ENCODE results near the gene HTRA1. TPM values are rescaled to one million over a fixed set of nuclear protein-coding genes. Genes with fewer than 3 reads are reported as not detected.

HTRA1 gene
- total and polyA plus RNA-seq, 2 of the 4 experiments (the other 2 are of a cell fraction), result 28.5 to 108 TPM

- CTCF ChIA-PET, result interaction anchor here (0.6 kb wide), 2 partner anchors 515 to 622 kb away, joined by 3 read pairs; no protein-coding TSS in a partner anchor
- no TSS peak for BruUV-seq (replicated peaks)
- intact Hi-C loops (cut with micrococcal nuclease), result no loop called here
- in situ Hi-C loops (cut with MboI; ENCODE audit: low sequenced_read_pairs), result no loop called here
- no peaks in the 10 kb centered on the region for H3K9me1 ChIP-seq (ENCODE audit: insufficient read depth, low read length)
- H3K27me3 ChIP-seq (ENCODE audit: control insufficient read depth, insufficient read depth, low read length), result no peaks in the 10 kb centered on the region; the same call in none of the 2 replicates
- no peak overlapping the region for H4K8ac ChIP-seq (ENCODE audit: low read depth in 2 of 2, low read length in 2 of 2)
- no peaks in the 10 kb centered on the region for H4K20me1 ChIP-seq (ENCODE audit: insufficient read depth, low read length)
- H4K91ac ChIP-seq (ENCODE audit: insufficient read depth, low read depth, low read length), result no peak overlapping the region
- H2AFZ ChIP-seq (replicated peaks; ENCODE audit: low read length, poor library complexity), result no peak overlapping the region
- no peak overlapping the region for H3K4ac ChIP-seq (ENCODE audit: low read depth, low read length)
- H3K18ac ChIP-seq (ENCODE audit: low read depth, low read length), result no peak overlapping the region
- no peak overlapping the region for H2BK15ac ChIP-seq (ENCODE audit: low read depth, low read length)
- no peak overlapping the region for H3K27ac ChIP-seq (ENCODE audit: insufficient read depth, low read length)
- H3K23ac ChIP-seq (ENCODE audit: low read depth, low read length), result no peak overlapping the region
- TF ChIP-seq USF2 (IDR thresholded peaks at IDR 0.05; ENCODE audit: low read depth, low read length) (no peak), ELK1 (IDR thresholded peaks at IDR 0.05; ENCODE audit: borderline replicate concordance, low read depth, low read length) (no peak)
- H3K9ac ChIP-seq (ENCODE audit: low read depth, low read length), result no peak overlapping the region
- no peak overlapping the region for H4K5ac ChIP-seq (ENCODE audit: low read depth, low read length)
- no peaks in the 10 kb centered on the region for H3K36me3 ChIP-seq (ENCODE audit: control insufficient read depth, insufficient read depth, low read length)
- dilution Hi-C loops (cut with HindIII; ENCODE audit: low sequenced_read_pairs, unreplicated experiment), result no loop called here
- no peak overlapping the region for H3K56ac ChIP-seq (ENCODE audit: extremely low read depth, insufficient read depth, low read length)
- no CpG with 5 or more reads among the region's 2 CpGs for WGBS, 2 experiments (ENCODE audit: extremely low coverage in 2 of 2, insufficient read length in 1 of 2)
- peaks cover 3% of the 10 kb centered on the region for H3K9me3 ChIP-seq (ENCODE audit: control insufficient read depth, insufficient read depth, low read length)
- H3K4me2 ChIP-seq (ENCODE audit: low read depth, low read length), result no peak overlapping the region
- POLR2A ChIA-PET (ENCODE audit: unreplicated experiment), result no interaction called here
- H2AK9ac ChIP-seq (replicated peaks; ENCODE audit: low read depth, low read length, poor library complexity), result no peak overlapping the region
- no peak overlapping the region for H2BK20ac ChIP-seq (ENCODE audit: low read depth, low read length)
- no peak for ATAC-seq (ENCODE audit: low read depth)
- no peak overlapping the region for H3K14ac ChIP-seq (replicated peaks; ENCODE audit: low read depth, low read length)
- no peak overlapping the region for H3K4me3 ChIP-seq (ENCODE audit: insufficient read depth, low read depth, low read length)
- no peak for DNase-seq
- peaks cover 2% of the 10 kb centered on the region for H3K4me1 ChIP-seq (ENCODE audit: control insufficient read depth, insufficient read depth, low read length)
- no peak overlapping the region for H2BK5ac ChIP-seq (ENCODE audit: low read depth, low read length, poor library complexity, severe bottlenecking)
- H2AK5ac ChIP-seq (ENCODE audit: low read depth, low read length), result no peak overlapping the region
- H2BK120ac ChIP-seq (ENCODE audit: low read depth, low read length), result no peak overlapping the region
- no peaks in the 10 kb centered on the region for H3K79me1 ChIP-seq (ENCODE audit: low read depth in 1 of 2, low read length in 2 of 2)
These were observed 14.5 kb upstream of the HTRA1 start for GRCh38 chr10:122446668-122447423.

All from IMR-90 (cell line).